NCI-H226 (cell line): ENCODE measurements around the gene SEMA6B.
"Not testable (repeated sequence)": the region's sequence is repeated elsewhere in the genome, so short reads cannot be mapped to it uniquely, and the experiment has no call there.

Experiments
- DNase-seq: peaks from one replicate; pipeline ENCODE4 v3.0.0-alpha.2; 2015

Gene SEMA6B

GRCh38 chr19:4559569-4559968 lies at the start of gene SEMA6B:
Gene SEMA6B, minus strand, starts transcription at chr19:4559684. Its CDS starts 1,227 bp downstream, at chr19:4558457.
- no peak for DNase-seq

GRCh38 chr19:4606921-4607678 lies 47.6 kb upstream of the SEMA6B start:
- no peak for DNase-seq

- DNase-seq, result no peak
These were observed 46.7 kb upstream of the SEMA6B start for GRCh38 chr19:4606181-4606580.

- DNase-seq, result no peak
These were observed 45.4 kb upstream of the SEMA6B start for GRCh38 chr19:4604912-4605311.

- DNase-seq, result no peak
These were observed 43.4 kb upstream of the SEMA6B start for GRCh38 chr19:4602915-4603314.

GRCh38 chr19:4602173-4602788 lies 42.8 kb upstream of the SEMA6B start:
- no peak for DNase-seq

GRCh38 chr19:4600893-4601292 lies 41.4 kb upstream of the SEMA6B start:
- no peak for DNase-seq

GRCh38 chr19:4600082-4600481 lies 40.6 kb upstream of the SEMA6B start:
- DNase-seq, result no peak

GRCh38 chr19:4598712-4599111 lies 39.2 kb upstream of the SEMA6B start:
- DNase-seq, result no peak

- peak; percentile 22 for DNase-seq
These were observed 38.6 kb upstream of the SEMA6B start for GRCh38 chr19:4597975-4598671.

GRCh38 chr19:4597278-4597974 lies 37.9 kb upstream of the SEMA6B start:
- DNase-seq, result peak; percentile 22

GRCh38 chr19:4596033-4596904 lies 36.8 kb upstream of the SEMA6B start:
- no peak for DNase-seq

- not testable (repeated sequence) for DNase-seq
These were observed 35.7 kb upstream of the SEMA6B start for GRCh38 chr19:4595158-4595557.

- no peak for DNase-seq
These were observed 34.7 kb upstream of the SEMA6B start for GRCh38 chr19:4594201-4594600.

- peak; percentile 74 for DNase-seq
These were observed 33.9 kb upstream of the SEMA6B start for GRCh38 chr19:4593409-4593851.

- DNase-seq, result no peak
These were observed 33.0 kb upstream of the SEMA6B start for GRCh38 chr19:4592445-4592844.

- DNase-seq, result no peak
These were observed 31.8 kb upstream of the SEMA6B start for GRCh38 chr19:4591320-4591719.

- no peak for DNase-seq
These were observed 31.1 kb upstream of the SEMA6B start for GRCh38 chr19:4590559-4590958.

GRCh38 chr19:4589579-4590410 lies 30.3 kb upstream of the SEMA6B start:
- no peak for DNase-seq

- no peak for DNase-seq
These were observed 28.8 kb upstream of the SEMA6B start for GRCh38 chr19:4588291-4588761.

- no peak for DNase-seq
These were observed 28.0 kb upstream of the SEMA6B start for GRCh38 chr19:4587527-4587926.
